ENCODE results near the gene COTL1.

GRCh38 chr16:84557504-84557903 lies 60.4 kb downstream of the COTL1 start:
- TF ChIP-seq CTCF (IDR thresholded peaks at IDR 0.05) (no peak), GABPA (IDR thresholded peaks at IDR 0.05; ENCODE audit: low read depth) (no peak), MAX (IDR thresholded peaks at IDR 0.05; ENCODE audit: low read depth) (no peak), POLR2AphosphoS5 (IDR thresholded peaks at IDR 0.05; ENCODE audit: low read depth, low read length) (no peak), CHD2 (IDR thresholded peaks at IDR 0.05; ENCODE audit: low read length, partially characterized antibody) (no peak), TEAD4 (IDR thresholded peaks at IDR 0.05; ENCODE audit: borderline replicate concordance, insufficient read depth) (no peak), MXI1 (IDR thresholded peaks at IDR 0.05; ENCODE audit: low read depth, low read length) (no peak), REST (IDR thresholded peaks at IDR 0.05; ENCODE audit: low read depth, low read length) (no peak), EP300 (IDR thresholded peaks at IDR 0.05; ENCODE audit: borderline replicate concordance in 1 of 2, low read depth in 1 of 2, low read length in 1 of 2) (no peak)

All from SK-N-SH (cell line).